ENCODE data around the gene USO1.

- no peak for TF ChIP-seq POLR2AphosphoS5 (IDR thresholded peaks at IDR 0.05; ENCODE audit: borderline replicate concordance, low read depth, low read length)
- TF ChIP-seq EZH2 (IDR thresholded peaks at IDR 0.05): no peak
Measured at GRCh38 chr4:75819121-75819520, 94.7 kb downstream of the USO1 start.
